DND-41 (cell line): ENCODE data around the gene SLC40A1.

Source experiments
- ATAC-seq: fragments of 200-7000 bp; cut with Tn5 transposase; 3 replicates; pipeline ENCODE4 v1.9.1; 2021; ENCODE audit warnings: low read depth; ENCODE audit not compliant: insufficient read depth
- DNase-seq: peaks from one replicate; pipeline ENCODE4 v3.0.0-alpha.2; 2020
- H2AFZ ChIP-seq: 2 replicates; pipeline ENCODE4 v1.6.0; 2012; ENCODE audit warnings: low read depth, low read length
- H3K27ac ChIP-seq: 2 replicates; pipeline ENCODE4 v1.5.1; 2012; ENCODE audit warnings: low read length, inconsistent platforms
- H3K27me3 ChIP-seq: fragments of 200-600 bp; sonication (generic); 2 replicates; pipeline ENCODE4 v1.6.0; 2012; ENCODE audit warnings: low read length, mild to moderate bottlenecking, inconsistent platforms; ENCODE audit not compliant: insufficient read depth, poor library complexity
- H3K36me3 ChIP-seq: 2 replicates; pipeline ENCODE4 v1.5.1; 2012; ENCODE audit warnings: low read length, inconsistent platforms; ENCODE audit not compliant: insufficient read depth
- H3K4me1 ChIP-seq: 2 replicates; pipeline ENCODE4 v1.5.1; 2012; ENCODE audit warnings: mild to moderate bottlenecking, low read length; ENCODE audit not compliant: insufficient read depth
- H3K4me2 ChIP-seq: 2 replicates; pipeline ENCODE4 v1.6.0; 2012; ENCODE audit warnings: mild to moderate bottlenecking, moderate library complexity, low read length, inconsistent platforms; ENCODE audit not compliant: insufficient read depth
- H3K4me3 ChIP-seq, 2 experiments: fragments of 200-600 bp in 1 of 2; shearing (Covaris generic) in 1 of 2; 2 replicates each; pipeline ENCODE4 v1.5.1; 2012 to 2016; ENCODE audit warnings: inconsistent platforms in 2 of 2, low read length in 2 of 2, mild to moderate bottlenecking in 2 of 2, low read depth in 1 of 2, moderate library complexity in 1 of 2
- H3K79me2 ChIP-seq: 2 replicates; pipeline ENCODE4 v1.6.0; 2012; ENCODE audit warnings: low read length, inconsistent platforms; ENCODE audit not compliant: insufficient read depth
- H3K9ac ChIP-seq: 2 replicates; pipeline ENCODE4 v1.6.0; 2012; ENCODE audit warnings: low read depth, mild to moderate bottlenecking, inconsistent platforms, low read length, moderate library complexity
- H3K9me3 ChIP-seq: 2 replicates; pipeline ENCODE4 v1.5.1; 2012; ENCODE audit warnings: low read length, moderate library complexity, mild to moderate bottlenecking, inconsistent platforms; ENCODE audit not compliant: insufficient read depth, severe bottlenecking
- H4K20me1 ChIP-seq: 2 replicates; pipeline ENCODE4 v1.6.0; 2012; ENCODE audit warnings: low read length; ENCODE audit not compliant: insufficient read depth
- CTCF ChIP-seq: IDR thresholded peaks from 2 replicates; pipeline ENCODE4 v1.5.1; 2012; ENCODE audit warnings: borderline replicate concordance, low read length, moderate library complexity, mild to moderate bottlenecking; ENCODE audit not compliant: poor library complexity, severe bottlenecking; ENCODE audit errors: extremely low read depth
- EZH2 ChIP-seq: IDR thresholded peaks from 3 replicates; pipeline ENCODE4 v1.6.1; 2012; ENCODE audit warnings: borderline replicate concordance, low read depth, mild to moderate bottlenecking, moderate library complexity, low read length, inconsistent platforms; ENCODE audit not compliant: severe bottlenecking

The SLC40A1 gene

GRCh38 chr2:189570570-189571031, 10.0 kb downstream of the SLC40A1 start:
- Histone ChIP-seq H3K79me2 (peaks cover 24% of the 10 kb centered on the region), H3K27ac (no peak overlapping the region), H3K27me3 (no peaks in the 10 kb centered on the region), H3K9ac (no peak overlapping the region), H3K4me1 (peaks cover 14% of the 10 kb centered on the region; the same call in 1 of the 2 replicates), H3K4me3 (no peak overlapping the region), H3K4me2 (no peak overlapping the region), H4K20me1 (no peaks in the 10 kb centered on the region), H3K9me3 (no peaks in the 10 kb centered on the region), H3K36me3 (peaks cover 92% of the 10 kb centered on the region), H2AFZ (no peak overlapping the region)
- ATAC-seq: no peak
- DNase-seq: no peak
- TF ChIP-seq CTCF: no peak
- no peak for TF ChIP-seq EZH2

GRCh38 chr2:189569295-189569910, 11.2 kb downstream of the SLC40A1 start:
- peaks cover 91% of the 10 kb centered on the region for H3K36me3 ChIP-seq
- no peak for DNase-seq
- no peak for ATAC-seq

GRCh38 chr2:189566046-189566445, 14.5 kb downstream of the SLC40A1 start:
- TF ChIP-seq CTCF (no peak), EZH2 (no peak)
- DNase-seq (no peak), ATAC-seq (no peak)
- Histone ChIP-seq H2AFZ (no peak overlapping the region), H3K9me3 (no peaks in the 10 kb centered on the region), H3K27me3 (no peaks in the 10 kb centered on the region), H3K9ac (no peak overlapping the region), H3K79me2 (peaks cover 16% of the 10 kb centered on the region; the same call in 1 of the 2 replicates), H3K4me3 (no peak overlapping the region), H3K4me2 (no peak overlapping the region), H3K27ac (no peak overlapping the region), H3K36me3 (peaks cover 89% of the 10 kb centered on the region), H4K20me1 (no peaks in the 10 kb centered on the region), H3K4me1 (peaks cover 23% of the 10 kb centered on the region)

More at GRCh38 chr2:189569295-189569910, 11.2 kb downstream of the SLC40A1 start:
- peaks cover 8% of the 10 kb centered on the region; the same call in 1 of the 2 replicates for H3K4me1 ChIP-seq
- 0 out of 2 replicates have a peak overlapping the region, but pooled peaks have one; percentile 20 for H3K27ac ChIP-seq
- H3K27me3 ChIP-seq: no peaks in the 10 kb centered on the region
- H2AFZ ChIP-seq: no peak overlapping the region
- no peak overlapping the region for H3K4me2 ChIP-seq
- H3K9ac ChIP-seq: no peak overlapping the region
- H3K4me3 ChIP-seq: no peak overlapping the region
- H3K79me2 ChIP-seq: peaks cover 21% of the 10 kb centered on the region; the same call in 1 of the 2 replicates
- H4K20me1 ChIP-seq: no peaks in the 10 kb centered on the region
- H3K9me3 ChIP-seq: no peaks in the 10 kb centered on the region
- TF ChIP-seq EZH2: no peak
- no peak for TF ChIP-seq CTCF
